Measurements from ENCODE around the gene DYNLL2.

GRCh38 chr17:58109197-58109596 lies 26.0 kb downstream of the DYNLL2 start:
- TF ChIP-seq, protein P1, sequence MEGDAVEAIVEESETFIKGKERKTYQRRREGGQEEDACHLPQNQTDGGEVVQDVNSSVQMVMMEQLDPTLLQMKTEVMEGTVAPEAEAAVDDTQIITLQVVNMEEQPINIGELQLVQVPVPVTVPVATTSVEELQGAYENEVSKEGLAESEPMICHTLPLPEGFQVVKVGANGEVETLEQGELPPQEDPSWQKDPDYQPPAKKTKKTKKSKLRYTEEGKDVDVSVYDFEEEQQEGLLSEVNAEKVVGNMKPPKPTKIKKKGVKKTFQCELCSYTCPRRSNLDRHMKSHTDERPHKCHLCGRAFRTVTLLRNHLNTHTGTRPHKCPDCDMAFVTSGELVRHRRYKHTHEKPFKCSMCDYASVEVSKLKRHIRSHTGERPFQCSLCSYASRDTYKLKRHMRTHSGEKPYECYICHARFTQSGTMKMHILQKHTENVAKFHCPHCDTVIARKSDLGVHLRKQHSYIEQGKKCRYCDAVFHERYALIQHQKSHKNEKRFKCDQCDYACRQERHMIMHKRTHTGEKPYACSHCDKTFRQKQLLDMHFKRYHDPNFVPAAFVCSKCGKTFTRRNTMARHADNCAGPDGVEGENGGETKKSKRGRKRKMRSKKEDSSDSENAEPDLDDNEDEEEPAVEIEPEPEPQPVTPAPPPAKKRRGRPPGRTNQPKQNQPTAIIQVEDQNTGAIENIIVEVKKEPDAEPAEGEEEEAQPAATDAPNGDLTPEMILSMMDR (IDR thresholded peaks at IDR 0.05), result no peak
- no peak for TF ChIP-seq POLR2AphosphoS5 (IDR thresholded peaks at IDR 0.05)

Measured in prostate gland (tissue), 2 donors.